NB4 (cell line): ENCODE data around the gene AUH.

Source experiments
- DNase-seq: peaks from one replicate; pipeline ENCODE4 v3.0.0; 2010; ENCODE audit warnings: low read depth
- H3K4me3 ChIP-seq: one replicate; pipeline ENCODE4 v1.5.1; 2011; ENCODE audit warnings: mild to moderate bottlenecking, low read depth, low read length, moderate library complexity
- MAX ChIP-seq: IDR thresholded peaks from 2 replicates; pipeline ENCODE4 v1.6.1; 2011; ENCODE audit warnings: low read depth, low read length
- MYC ChIP-seq: IDR thresholded peaks from 2 replicates; pipeline ENCODE4 v1.6.1; 2011; ENCODE audit warnings: low read depth, low read length
- POLR2A ChIP-seq: IDR thresholded peaks from 2 replicates; pipeline ENCODE4 v1.6.1; 2011; ENCODE audit warnings: mild to moderate bottlenecking; ENCODE audit not compliant: insufficient read length; ENCODE audit errors: extremely low read depth
- TF ChIP-seq, protein P1 (sequence below): IDR thresholded peaks from one replicate; pipeline ENCODE4 v1.5.1; 2012; ENCODE audit warnings: low read depth, low read length

Gene AUH

GRCh38 chr9:91347377-91347776 lies 14.3 kb downstream of the AUH start:
- no peak overlapping the region for H3K4me3 ChIP-seq
- DNase-seq = no peak
- no peak for TF ChIP-seq POLR2A
- TF ChIP-seq MAX = no peak
- TF ChIP-seq, protein P1, sequence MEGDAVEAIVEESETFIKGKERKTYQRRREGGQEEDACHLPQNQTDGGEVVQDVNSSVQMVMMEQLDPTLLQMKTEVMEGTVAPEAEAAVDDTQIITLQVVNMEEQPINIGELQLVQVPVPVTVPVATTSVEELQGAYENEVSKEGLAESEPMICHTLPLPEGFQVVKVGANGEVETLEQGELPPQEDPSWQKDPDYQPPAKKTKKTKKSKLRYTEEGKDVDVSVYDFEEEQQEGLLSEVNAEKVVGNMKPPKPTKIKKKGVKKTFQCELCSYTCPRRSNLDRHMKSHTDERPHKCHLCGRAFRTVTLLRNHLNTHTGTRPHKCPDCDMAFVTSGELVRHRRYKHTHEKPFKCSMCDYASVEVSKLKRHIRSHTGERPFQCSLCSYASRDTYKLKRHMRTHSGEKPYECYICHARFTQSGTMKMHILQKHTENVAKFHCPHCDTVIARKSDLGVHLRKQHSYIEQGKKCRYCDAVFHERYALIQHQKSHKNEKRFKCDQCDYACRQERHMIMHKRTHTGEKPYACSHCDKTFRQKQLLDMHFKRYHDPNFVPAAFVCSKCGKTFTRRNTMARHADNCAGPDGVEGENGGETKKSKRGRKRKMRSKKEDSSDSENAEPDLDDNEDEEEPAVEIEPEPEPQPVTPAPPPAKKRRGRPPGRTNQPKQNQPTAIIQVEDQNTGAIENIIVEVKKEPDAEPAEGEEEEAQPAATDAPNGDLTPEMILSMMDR = no peak
- TF ChIP-seq MYC = no peak

GRCh38 chr9:91346644-91347043 lies 15.1 kb downstream of the AUH start:
- TF ChIP-seq MYC (no peak), MAX (no peak), POLR2A (no peak)
- TF ChIP-seq, protein P1 = no peak
- H3K4me3 ChIP-seq = no peak overlapping the region
- no peak for DNase-seq

DNA sequence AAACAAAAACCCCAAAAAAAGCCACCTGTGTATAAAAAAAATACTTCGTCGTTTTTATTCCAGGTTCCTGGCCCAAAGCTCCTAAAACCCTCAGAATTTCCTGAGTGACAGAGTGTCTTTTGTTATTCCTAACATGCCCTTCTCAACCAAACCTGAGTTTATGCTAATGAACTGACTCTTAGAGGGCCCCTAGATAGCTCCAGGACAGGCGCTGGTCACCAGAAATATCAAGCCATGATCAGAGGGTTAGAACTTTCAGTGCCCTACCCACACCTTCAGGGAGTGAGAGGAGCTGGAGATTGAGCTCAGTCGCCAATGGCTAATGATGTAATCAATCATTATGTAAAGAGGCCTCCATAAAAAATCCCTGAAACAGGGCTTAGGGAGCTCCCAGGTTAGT lies 15.7 kb downstream of the AUH start:
- TF ChIP-seq, protein P1 = no peak
- no peak for TF ChIP-seq POLR2A
- no peak for TF ChIP-seq MAX
- TF ChIP-seq MYC = no peak
- no peak for DNase-seq
- no peak overlapping the region for H3K4me3 ChIP-seq

GRCh38 chr9:91342575-91342974 lies 19.1 kb downstream of the AUH start:
- TF ChIP-seq MYC = no peak
- TF ChIP-seq MAX = no peak
- TF ChIP-seq, protein P1 = no peak
- TF ChIP-seq POLR2A = no peak
- no peak for DNase-seq
- no peak overlapping the region for H3K4me3 ChIP-seq

- H3K4me3 ChIP-seq = no peak overlapping the region
- no peak for DNase-seq
- no peak for TF ChIP-seq MAX
- TF ChIP-seq MYC = no peak
- TF ChIP-seq, protein P1 = no peak
- no peak for TF ChIP-seq POLR2A
Measured at GRCh38 chr9:91341749-91342148, 20.0 kb downstream of the AUH start.
